Tibial nerve (tissue), 4 donors: Measurements from ENCODE around the gene SPATA19. TPM values are rescaled to one million over a fixed set of nuclear protein-coding genes. Genes with fewer than 3 reads are reported as not detected.

ENCODE experiments used
- DNase-seq, 2 donors: peaks; one replicate each; pipeline ENCODE4 v3.0.0-alpha.2; 2019; ENCODE audit warnings: low spot score in 2 of 2
- H3K27ac ChIP-seq, 4 donors: fragments of 200-600 bp; sonication (generic) in 3 of 4; one replicate each; pipeline ENCODE4 v1.5.1; 2017 to 2019; ENCODE audit warnings: mild to moderate bottlenecking in 1 of 4
- H3K27me3 ChIP-seq, 2 donors: fragments of 200-600 bp; sonication (generic) in 1 of 2; one replicate each; pipeline versions ENCODE4 v1.5.1 to v1.6.0; 2017 to 2019
- H3K36me3 ChIP-seq, 3 donors: fragments of 200-600 bp; sonication (generic); one replicate each; pipeline ENCODE4 v1.5.1; 2018 to 2019
- H3K4me1 ChIP-seq, 4 donors: fragments of 200-600 bp; sonication (generic) in 3 of 4; one replicate each; pipeline ENCODE4 v1.5.1; 2017 to 2019
- H3K4me3 ChIP-seq, 4 donors: fragments of 200-600 bp; sonication (generic) in 3 of 4; one replicate each; pipeline ENCODE4 v1.5.1; 2017 to 2019; ENCODE audit warnings: mild to moderate bottlenecking in 1 of 4, moderate library complexity in 1 of 4
- H3K9me3 ChIP-seq, 4 donors: fragments of 200-600 bp; sonication (generic) in 3 of 4; one replicate each; pipeline ENCODE4 v1.5.1; 2017 to 2019
- CTCF ChIP-seq, 5 experiments: fragments of 200-600 bp in 3 of 5; fragments of 450-650 bp in 2 of 5; sonication (generic) in 3 of 5; IDR thresholded peaks; one replicate each; pipeline ENCODE4 v1.5.1; 2016 to 2019; ENCODE audit warnings: antibody characterized with exemption in 5 of 5, mild to moderate bottlenecking in 3 of 5, moderate library complexity in 2 of 5
- EP300 ChIP-seq, 2 donors: sonication (generic); formaldehyde crosslinking; IDR thresholded peaks; one replicate each; pipeline ENCODE4 v1.6.1; 2017; ENCODE audit warnings: antibody characterized with exemption in 2 of 2, mild to moderate bottlenecking in 1 of 2
- POLR2A ChIP-seq, 2 donors: fragments of 450-650 bp; IDR thresholded peaks; one replicate each; pipeline ENCODE4 v1.6.1; 2017; ENCODE audit warnings: antibody characterized with exemption in 2 of 2, mild to moderate bottlenecking in 2 of 2, moderate library complexity in 2 of 2
- WGBS, 2 donors: methylation state at CpG; one replicate each; pipeline ENCODE4 v1.1.5; 2018; 5-methylcytosine and 5-hydroxymethylcytosine counted together
- total RNA-seq, 4 donors: library from RNA; depleted of rRNA; stranded (reverse); fragments of >200 nt; gene quantifications; one replicate each; pipeline ENCODE4 v1.1.0, GENCODE V29; 2016

The SPATA19 gene
- total RNA-seq, 4 donors from 2014 or later = not detected

- Histone ChIP-seq H3K4me1 (no peaks in the 10 kb centered on the region), H3K27me3 (no peaks in the 10 kb centered on the region), H3K4me3 (no peak overlapping the region), H3K27ac (no peak overlapping the region), H3K36me3 (no peaks in the 10 kb centered on the region), H3K9me3 (no peaks in the 10 kb centered on the region)
- no peak for DNase-seq
- TF ChIP-seq EP300 (IDR thresholded peaks at IDR 0.05) (no peak), POLR2A (IDR thresholded peaks at IDR 0.05) (no peak), CTCF (IDR thresholded peaks at IDR 0.05) (no peak)
- WGBS, 2 donors = 69 to 77% methylated on average over 4 of the region's 4 CpGs
Measured at GRCh38 chr11:133823614-133824013, 21.7 kb downstream of the SPATA19 start.

DNA sequence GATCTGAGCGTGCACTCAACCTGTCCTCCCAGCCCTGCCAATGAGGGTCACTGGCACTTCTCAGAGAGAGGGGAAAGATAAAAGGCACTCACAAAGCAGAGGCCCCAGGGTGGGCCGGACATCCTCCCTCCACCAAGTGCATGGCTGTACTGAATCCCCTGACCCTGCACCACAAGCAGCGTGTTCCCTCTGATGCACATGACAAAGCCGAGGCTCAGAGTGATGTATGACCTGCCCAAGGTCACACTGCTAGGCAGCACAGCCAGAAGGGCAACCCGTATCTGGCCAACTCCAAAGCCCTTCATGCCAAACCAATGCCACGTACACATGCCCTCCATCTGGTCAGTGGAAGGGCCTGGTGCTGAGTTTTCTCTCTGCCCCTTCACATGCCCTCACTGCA lies 22.1 kb downstream of the SPATA19 start:
- Histone ChIP-seq H3K27me3 (no peaks in the 10 kb centered on the region), H3K9me3 (no peaks in the 10 kb centered on the region), H3K4me1 (no peaks in the 10 kb centered on the region), H3K27ac (no peak overlapping the region), H3K36me3 (no peaks in the 10 kb centered on the region), H3K4me3 (no peak overlapping the region)
- no peak for DNase-seq
- 74 to 79% methylated on average over 5 to 6 of the region's 6 CpGs for WGBS, 2 donors
- no peak for TF ChIP-seq CTCF (IDR thresholded peaks at IDR 0.05)
- TF ChIP-seq EP300 (IDR thresholded peaks at IDR 0.05) = no peak
- TF ChIP-seq POLR2A (IDR thresholded peaks at IDR 0.05) = no peak

GRCh38 chr11:133821776-133822175 lies 23.5 kb downstream of the SPATA19 start:
- DNase-seq = peak in 1 of 2 donors; percentile 32
- Histone ChIP-seq H3K4me3 (no peak overlapping the region), H3K27me3 (no peaks in the 10 kb centered on the region), H3K9me3 (no peaks in the 10 kb centered on the region), H3K4me1 (peaks cover 0 to 6% (median 0%) of the 10 kb centered on the region in 4 donors), H3K27ac (no peak overlapping the region), H3K36me3 (no peaks in the 10 kb centered on the region)
- 41 to 80% methylated on average over 5 to 7 of the region's 8 CpGs for WGBS, 2 donors
- TF ChIP-seq EP300 (IDR thresholded peaks at IDR 0.05) (no peak), CTCF (IDR thresholded peaks at IDR 0.05) (peak; percentile 19 to 42 (median 26)), POLR2A (IDR thresholded peaks at IDR 0.05) (no peak)

GRCh38 chr11:133819746-133820315 lies 25.5 kb downstream of the SPATA19 start:
- H3K27ac ChIP-seq = no peak overlapping the region
- DNase-seq = no peak
- WGBS, 2 donors = 68 to 75% methylated on average over 6 of the region's 6 CpGs

More at GRCh38 chr11:133819746-133820315, 25.5 kb downstream of the SPATA19 start:
- H3K4me3 ChIP-seq = no peak overlapping the region
- peaks cover 0 to 6% (median 0%) of the 10 kb centered on the region in 4 donors for H3K4me1 ChIP-seq
- TF ChIP-seq POLR2A (IDR thresholded peaks at IDR 0.05) (no peak), CTCF (IDR thresholded peaks at IDR 0.05) (no peak), EP300 (IDR thresholded peaks at IDR 0.05) (no peak)
- no peaks in the 10 kb centered on the region for H3K36me3 ChIP-seq
- no peaks in the 10 kb centered on the region for H3K27me3 ChIP-seq
- no peaks in the 10 kb centered on the region for H3K9me3 ChIP-seq
